ENCODE results near the gene ME3. TPM values are rescaled to one million over a fixed set of nuclear protein-coding genes. Genes with fewer than 3 reads are reported as not detected.
"Not testable (repeated sequence)": the region's sequence is repeated elsewhere in the genome, so short reads cannot be mapped to it uniquely, and the experiment has no call there.

Gene ME3
- total RNA-seq, 1 donor from 2014 or later, result 99.0 TPM

- DNase-seq, result no peak
These were observed 250.5 kb downstream of the ME3 start for GRCh38 chr11:86421946-86422345.

- no peak for DNase-seq
These were observed 253.5 kb downstream of the ME3 start for GRCh38 chr11:86418917-86419316.

- no peak for DNase-seq
These were observed 253.9 kb downstream of the ME3 start for GRCh38 chr11:86418513-86418912.

- no peak for DNase-seq
These were observed 254.3 kb downstream of the ME3 start for GRCh38 chr11:86418106-86418505.

- DNase-seq, result not testable (repeated sequence)
These were observed 255.5 kb downstream of the ME3 start for GRCh38 chr11:86416951-86417350.

- DNase-seq, result no peak
These were observed 255.9 kb downstream of the ME3 start for GRCh38 chr11:86416494-86416893.

GRCh38 chr11:86415026-86415425 lies 257.4 kb downstream of the ME3 start:
- DNase-seq, result no peak

GRCh38 chr11:86414032-86414431 lies 258.4 kb downstream of the ME3 start:
- DNase-seq, result no peak

- no peak for DNase-seq
These were observed 263.6 kb downstream of the ME3 start for GRCh38 chr11:86408845-86409244.

GRCh38 chr11:86403458-86403857 lies 269.0 kb downstream of the ME3 start:
- no peak for DNase-seq

GRCh38 chr11:86398106-86398505 lies 274.3 kb downstream of the ME3 start:
- DNase-seq, result no peak

- no peak for DNase-seq
These were observed 275.1 kb downstream of the ME3 start for GRCh38 chr11:86397351-86397750.

- DNase-seq, result no peak
These were observed 276.0 kb downstream of the ME3 start for GRCh38 chr11:86396396-86396795.

GRCh38 chr11:86395061-86395551 lies 277.3 kb downstream of the ME3 start:
- no peak for DNase-seq

Other genes with a start within 250 kb of the ME3 start
- 11.1 TPM for gene PRSS23, start 127.9 kb upstream of the ME3 start, total RNA-seq

All from occipital lobe (tissue), 2 donors.